ENCODE data around the gene HRAS. TPM values are rescaled to one million over a fixed set of nuclear protein-coding genes. Genes with fewer than 3 reads are reported as not detected.

HRAS gene
- total RNA-seq, 1 donor from 2014 or later, result 77.7 TPM

- H3K4me3 Mint-ChIP-seq (ENCODE audit: unreplicated experiment), result peak overlapping the region; percentile 70
Observed at GRCh38 chr11:569158-569885, 33.9 kb upstream of the HRAS start.

GRCh38 chr11:568306-569157, 33.2 kb upstream of the HRAS start:
- no peaks in the 10 kb centered on the region for H3K27me3 Mint-ChIP-seq (ENCODE audit: low read depth)
- H3K4me3 Mint-ChIP-seq (ENCODE audit: unreplicated experiment), result peak overlapping the region; percentile 70
- H3K36me3 Mint-ChIP-seq (ENCODE audit: low read depth), result no peaks in the 10 kb centered on the region
- no peak for TF ChIP-seq CTCF (IDR thresholded peaks at IDR 0.05)
- H3K27ac Mint-ChIP-seq (ENCODE audit: unreplicated experiment), result peak overlapping the region; percentile 61
- no peaks in the 10 kb centered on the region for H3K9me3 Mint-ChIP-seq (ENCODE audit: low read depth)
- H3K4me1 Mint-ChIP-seq (ENCODE audit: low read depth), result peaks cover 15% of the 10 kb centered on the region
- DNase-seq (ENCODE audit: low spot score), result no peak

More at GRCh38 chr11:569158-569885, 33.9 kb upstream of the HRAS start:
- H3K27me3 Mint-ChIP-seq (ENCODE audit: low read depth), result no peaks in the 10 kb centered on the region
- no peaks in the 10 kb centered on the region for H3K36me3 Mint-ChIP-seq (ENCODE audit: low read depth)
- DNase-seq (ENCODE audit: low spot score), result no peak
- H3K27ac Mint-ChIP-seq (ENCODE audit: unreplicated experiment), result peak overlapping the region; percentile 61
- peaks cover 19% of the 10 kb centered on the region for H3K4me1 Mint-ChIP-seq (ENCODE audit: low read depth)
- no peak for TF ChIP-seq CTCF (IDR thresholded peaks at IDR 0.05)
- H3K9me3 Mint-ChIP-seq (ENCODE audit: low read depth), result no peaks in the 10 kb centered on the region

GRCh38 chr11:567629-568292, 32.4 kb upstream of the HRAS start:
- H3K4me1 Mint-ChIP-seq (ENCODE audit: low read depth), result peaks cover 15% of the 10 kb centered on the region
- no peaks in the 10 kb centered on the region for H3K27me3 Mint-ChIP-seq (ENCODE audit: low read depth)
- no peaks in the 10 kb centered on the region for H3K36me3 Mint-ChIP-seq (ENCODE audit: low read depth)
- TF ChIP-seq CTCF (IDR thresholded peaks at IDR 0.05), result no peak
- H3K4me3 Mint-ChIP-seq (ENCODE audit: unreplicated experiment), result peak overlapping the region; percentile 87
- peak overlapping the region; percentile 65 for H3K27ac Mint-ChIP-seq (ENCODE audit: unreplicated experiment)
- H3K9me3 Mint-ChIP-seq (ENCODE audit: low read depth), result no peaks in the 10 kb centered on the region
- peak; percentile 87 for DNase-seq (ENCODE audit: low spot score)

GRCh38 chr11:567011-567628, 31.7 kb upstream of the HRAS start:
- H3K4me3 Mint-ChIP-seq (ENCODE audit: unreplicated experiment), result peak overlapping the region; percentile 87
- H3K9me3 Mint-ChIP-seq (ENCODE audit: low read depth), result no peaks in the 10 kb centered on the region
- no peaks in the 10 kb centered on the region for H3K36me3 Mint-ChIP-seq (ENCODE audit: low read depth)
- TF ChIP-seq CTCF (IDR thresholded peaks at IDR 0.05), result no peak
- H3K27ac Mint-ChIP-seq (ENCODE audit: unreplicated experiment), result no peak overlapping the region
- no peaks in the 10 kb centered on the region for H3K27me3 Mint-ChIP-seq (ENCODE audit: low read depth)
- no peak for DNase-seq (ENCODE audit: low spot score)
- H3K4me1 Mint-ChIP-seq (ENCODE audit: low read depth), result peaks cover 15% of the 10 kb centered on the region
